ENCODE data around the gene PCGF5. TPM values are rescaled to one million over a fixed set of nuclear protein-coding genes. Genes with fewer than 3 reads are reported as not detected.
A peak's percentile ranks its signal among the peaks of the same experiment; 100 is the strongest.

Gene PCGF5
- total RNA-seq, 3 donors from 2014 or later (not counting 1 experiment from before 2014, with no cell fraction given): 52.5 to 60.2 (median 58.6) TPM

GRCh38 chr10:91194497-91195179, 25.8 kb upstream of the PCGF5 start:
- no peak overlapping the region for H3K4me3 ChIP-seq (ENCODE audit: low read length)
- Mint-ChIP-seq H3K36me3 (no peaks in the 10 kb centered on the region), H3K27ac (peak overlapping the region; percentile 7 to 59), H3K27me3 (ENCODE audit: low read depth in 2 of 2) (no peaks in the 10 kb centered on the region), H3K4me3 (no peak overlapping the region), H3K4me1 (peaks cover 48 to 55% of the 10 kb centered on the region in 2 donors), H3K9me3 (no peaks in the 10 kb centered on the region)
- no peak for TF ChIP-seq CTCF (IDR thresholded peaks at IDR 0.05)
- intact Hi-C loops (cut with micrococcal nuclease): no loop called here
- H3K27ac ChIP-seq (ENCODE audit: low read length): peak overlapping the region; percentile 3
- 65% methylated on average over 2 of the region's 2 CpGs for WGBS (ENCODE audit: insufficient coverage)
- no peaks in the 10 kb centered on the region for H3K27me3 ChIP-seq (ENCODE audit: control insufficient read depth, insufficient read depth, low read length)
- H3K36me3 ChIP-seq (ENCODE audit: control insufficient read depth, insufficient read depth, low read length): no peaks in the 10 kb centered on the region
- H3K4me1 ChIP-seq (ENCODE audit: control insufficient read depth, insufficient read depth, low read length): peaks cover 16% of the 10 kb centered on the region
- DNase-seq (no peak), ATAC-seq (peak; percentile 35 to 71 (median 46))
- H3K9me3 ChIP-seq (ENCODE audit: control insufficient read depth, insufficient read depth, low read length): no peaks in the 10 kb centered on the region

- intact Hi-C loops (cut with micrococcal nuclease): no loop called here
- H3K4me3 Mint-ChIP-seq: peak overlapping the region; percentile 2
- H3K4me1 Mint-ChIP-seq: peaks cover 58 to 59% of the 10 kb centered on the region in 2 donors
- DNase-seq (no peak), ATAC-seq (no peak)
- no peak overlapping the region for H3K4me3 ChIP-seq (ENCODE audit: low read length)
- H3K27me3 ChIP-seq (ENCODE audit: control insufficient read depth, insufficient read depth, low read length): no peaks in the 10 kb centered on the region
- WGBS (ENCODE audit: insufficient coverage): 84% methylated on average over 2 of the region's 2 CpGs
- no peaks in the 10 kb centered on the region for H3K9me3 ChIP-seq (ENCODE audit: control insufficient read depth, insufficient read depth, low read length)
- no peak for TF ChIP-seq CTCF (IDR thresholded peaks at IDR 0.05)
- H3K36me3 Mint-ChIP-seq: no peaks in the 10 kb centered on the region
- no peaks in the 10 kb centered on the region for H3K27me3 Mint-ChIP-seq (ENCODE audit: low read depth in 2 of 2)
- peak overlapping the region; percentile 31 to 86 for H3K27ac Mint-ChIP-seq
- H3K36me3 ChIP-seq (ENCODE audit: control insufficient read depth, insufficient read depth, low read length): no peaks in the 10 kb centered on the region
- no peak overlapping the region for H3K27ac ChIP-seq (ENCODE audit: low read length)
- H3K9me3 Mint-ChIP-seq: no peaks in the 10 kb centered on the region
- H3K4me1 ChIP-seq (ENCODE audit: control insufficient read depth, insufficient read depth, low read length): peaks cover 31% of the 10 kb centered on the region
These were observed 24.0 kb upstream of the PCGF5 start for GRCh38 chr10:91196268-91197048.

- Histone ChIP-seq H3K9me3 (ENCODE audit: control insufficient read depth, insufficient read depth, low read length) (no peaks in the 10 kb centered on the region), H3K4me3 (ENCODE audit: low read length) (no peak overlapping the region), H3K27ac (ENCODE audit: low read length) (peak overlapping the region; percentile 9), H3K4me1 (ENCODE audit: control insufficient read depth, insufficient read depth, low read length) (peaks cover 34% of the 10 kb centered on the region), H3K27me3 (ENCODE audit: control insufficient read depth, insufficient read depth, low read length) (no peaks in the 10 kb centered on the region), H3K36me3 (ENCODE audit: control insufficient read depth, insufficient read depth, low read length) (no peaks in the 10 kb centered on the region)
- TF ChIP-seq CTCF (IDR thresholded peaks at IDR 0.05): no peak
- peak overlapping the region; percentile 2 for H3K4me3 Mint-ChIP-seq
- H3K27ac Mint-ChIP-seq: peak overlapping the region; percentile 31 to 86
- H3K36me3 Mint-ChIP-seq: no peaks in the 10 kb centered on the region
- intact Hi-C loops (cut with micrococcal nuclease): no loop called here
- ATAC-seq: no peak
- H3K4me1 Mint-ChIP-seq: peaks cover 65% of the 10 kb centered on the region in 2 donors
- H3K9me3 Mint-ChIP-seq: no peaks in the 10 kb centered on the region
- H3K27me3 Mint-ChIP-seq (ENCODE audit: low read depth in 2 of 2): no peaks in the 10 kb centered on the region
- WGBS (ENCODE audit: insufficient coverage): 91% methylated on average over 12 of the region's 12 CpGs
- DNase-seq: no peak
These were observed 23.3 kb upstream of the PCGF5 start for GRCh38 chr10:91197127-91197526.
